Measurements from ENCODE around the gene RPS27L.

DNA sequence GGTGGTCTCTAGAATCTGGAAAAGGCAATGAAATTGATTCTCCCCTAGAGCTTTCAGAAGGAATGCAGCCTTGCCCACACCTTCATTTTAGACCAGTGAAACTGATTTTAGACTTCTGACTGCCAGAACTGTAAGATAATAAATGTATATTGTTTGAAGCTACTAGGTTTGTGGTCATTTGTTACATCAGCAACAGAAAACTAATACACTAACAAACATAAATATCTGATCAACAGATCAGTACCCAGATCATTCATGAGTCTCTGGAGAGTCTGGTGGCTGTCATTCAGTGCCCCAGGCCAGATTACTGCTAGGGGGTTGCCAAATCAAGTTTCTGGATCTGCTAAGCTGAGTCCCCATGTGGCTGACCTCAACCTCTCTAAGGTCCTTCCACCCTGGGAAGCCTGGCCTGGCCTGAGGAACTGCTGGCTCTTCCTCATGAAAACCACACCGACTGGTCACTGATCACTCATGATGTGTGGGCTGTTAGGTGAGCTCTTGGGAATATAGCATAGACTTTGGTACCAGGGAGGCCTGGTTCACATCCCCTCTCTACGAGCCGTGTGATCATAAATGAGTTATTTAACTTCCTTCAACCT, 46.8 kb downstream of the RPS27L start:
- TF ChIP-seq, protein P1, sequence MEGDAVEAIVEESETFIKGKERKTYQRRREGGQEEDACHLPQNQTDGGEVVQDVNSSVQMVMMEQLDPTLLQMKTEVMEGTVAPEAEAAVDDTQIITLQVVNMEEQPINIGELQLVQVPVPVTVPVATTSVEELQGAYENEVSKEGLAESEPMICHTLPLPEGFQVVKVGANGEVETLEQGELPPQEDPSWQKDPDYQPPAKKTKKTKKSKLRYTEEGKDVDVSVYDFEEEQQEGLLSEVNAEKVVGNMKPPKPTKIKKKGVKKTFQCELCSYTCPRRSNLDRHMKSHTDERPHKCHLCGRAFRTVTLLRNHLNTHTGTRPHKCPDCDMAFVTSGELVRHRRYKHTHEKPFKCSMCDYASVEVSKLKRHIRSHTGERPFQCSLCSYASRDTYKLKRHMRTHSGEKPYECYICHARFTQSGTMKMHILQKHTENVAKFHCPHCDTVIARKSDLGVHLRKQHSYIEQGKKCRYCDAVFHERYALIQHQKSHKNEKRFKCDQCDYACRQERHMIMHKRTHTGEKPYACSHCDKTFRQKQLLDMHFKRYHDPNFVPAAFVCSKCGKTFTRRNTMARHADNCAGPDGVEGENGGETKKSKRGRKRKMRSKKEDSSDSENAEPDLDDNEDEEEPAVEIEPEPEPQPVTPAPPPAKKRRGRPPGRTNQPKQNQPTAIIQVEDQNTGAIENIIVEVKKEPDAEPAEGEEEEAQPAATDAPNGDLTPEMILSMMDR (IDR thresholded peaks at IDR 0.05) = no peak
- no peak for TF ChIP-seq POLR2A (IDR thresholded peaks at IDR 0.05; ENCODE audit: low read depth)
- TF ChIP-seq POLR2AphosphoS5 (IDR thresholded peaks at IDR 0.05) = no peak

All from esophagus muscularis mucosa (tissue), 3 donors.